Measurements from ENCODE around the gene SPINK13. TPM values are rescaled to one million over a fixed set of nuclear protein-coding genes. Genes with fewer than 3 reads are reported as not detected.

Gene SPINK13
- 1.2 TPM in 1 of 2 replicates, not detected in the other for polyA plus RNA-seq

GRCh38 chr5:148268566-148268965 lies at the start of gene SPINK13:
TSS of gene SPINK13 (plus strand) at chr5:148268794. CDS start at chr5:148270073, 1,279 bp downstream.

GRCh38 chr5:148238418-148238794 lies 30.2 kb upstream of the SPINK13 start, which contains the start of gene MARCOL:
TSS of gene MARCOL (plus strand) at chr5:148238525. CDS start at chr5:148238598, 73 bp downstream.

GRCh38 chr5:148312153-148312552 lies 43.6 kb downstream of the SPINK13 start, which contains the start of gene SPINK7:
TSS of gene SPINK7 (plus strand) at chr5:148312423. CDS start at chr5:148312484, 61 bp downstream.

GRCh38 chr5:148335259-148335658 lies 66.7 kb downstream of the SPINK13 start, which contains the start of gene SPINK9:
TSS of gene SPINK9 (plus strand) at chr5:148335559. CDS start at chr5:148335614, 55 bp downstream.

Other genes with a start within 250 kb of the SPINK13 start
- gene SPINK5, start 204.8 kb upstream of the SPINK13 start, polyA plus RNA-seq: 0.23 TPM in 1 of 2 replicates, not detected in the other
- gene SPINK14, start 100.2 kb upstream of the SPINK13 start, polyA plus RNA-seq: not detected in 2 replicates
- gene SPINK6, start 65.8 kb upstream of the SPINK13 start, polyA plus RNA-seq: 1,307 and 2,131 TPM in 2 replicates
- gene MARCOL, start 30.3 kb upstream of the SPINK13 start, polyA plus RNA-seq: not detected in 2 replicates
- not detected in 2 replicates for gene SPINK7, start 43.6 kb downstream of the SPINK13 start, polyA plus RNA-seq
- gene SPINK9, start 66.8 kb downstream of the SPINK13 start, polyA plus RNA-seq: 1.5 TPM in 1 of 2 replicates, not detected in the other
- 19.9 and 21.2 TPM in 2 replicates for gene FBXO38, start 115.2 kb downstream of the SPINK13 start, polyA plus RNA-seq